H1 (cell line): Measurements from ENCODE around the gene TNNT1. TPM values are rescaled to one million over a fixed set of nuclear protein-coding genes. Genes with fewer than 3 reads are reported as not detected.

ENCODE experiments used
- polyA plus RNA-seq, 7 experiments: library from polyadenylated mRNA; depleted of rRNA in 3 of 7; stranded (reverse) in 5 of 7; unstranded in 2 of 7; fragments of >200 nt in 5 of 7; fragments of 200-250 nt in 2 of 7; gene quantifications; 1 replicate in 5 of 7; 2 replicates in 1 of 7; 4 replicates in 1 of 7; pipeline versions ENCODE4 v1.2.1 to v1.2.3, GENCODE V29; 2011 to 2013; ENCODE audit warnings: missing spikeins in 2 of 7, mixed read lengths in 2 of 7
- total RNA-seq: library from RNA; stranded (reverse); fragmentation: NEBNext Ultra II Directional; extraction: Animal tissue kit (Norgen Biotek cat#: 25700); gene quantifications from 2 replicates; pipeline ENCODE4 v1.2.1, GENCODE V29; 2021
- TF ChIP-seq, protein P1 (sequence below): IDR thresholded peaks from 2 replicates; pipeline ENCODE4 v1.6.1; 2012; ENCODE audit warnings: inconsistent platforms

Gene TNNT1
- total and polyA plus RNA-seq, 2 of the 8 experiments (the other 6 are each of a cell fraction or from before 2014, with no cell fraction given): 69.6 to 107 TPM

DNA sequence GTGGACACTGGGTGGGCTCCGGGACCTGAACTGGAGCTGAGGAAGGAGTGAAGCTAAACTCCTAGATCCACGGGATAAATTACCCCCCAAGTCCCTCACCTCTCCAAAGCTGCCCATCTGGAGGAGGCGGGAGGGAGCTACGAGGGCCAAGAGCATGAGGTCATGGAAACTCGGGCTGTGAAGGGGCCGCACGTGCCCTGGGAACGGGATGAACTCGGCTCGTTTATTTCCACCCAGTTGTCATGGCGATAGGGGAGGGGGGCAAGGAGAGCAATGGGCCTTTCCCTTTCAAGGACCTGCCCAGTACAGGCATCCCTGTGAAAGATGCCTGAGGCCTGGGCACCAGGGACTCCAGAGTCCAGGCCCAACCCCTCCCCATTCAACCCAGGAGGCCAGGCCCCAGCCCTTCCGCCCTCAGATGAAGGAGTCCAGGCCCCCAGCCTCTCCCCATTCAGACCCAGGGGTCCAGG lies 35.4 kb downstream of the TNNT1 start (continued):
- TF ChIP-seq, protein P1, sequence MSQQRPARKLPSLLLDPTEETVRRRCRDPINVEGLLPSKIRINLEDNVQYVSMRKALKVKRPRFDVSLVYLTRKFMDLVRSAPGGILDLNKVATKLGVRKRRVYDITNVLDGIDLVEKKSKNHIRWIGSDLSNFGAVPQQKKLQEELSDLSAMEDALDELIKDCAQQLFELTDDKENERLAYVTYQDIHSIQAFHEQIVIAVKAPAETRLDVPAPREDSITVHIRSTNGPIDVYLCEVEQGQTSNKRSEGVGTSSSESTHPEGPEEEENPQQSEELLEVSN: peak; percentile 60
